ENCODE data around the gene CYTIP.

CYTIP gene

GRCh38 chr2:157460897-157461296, 17.0 kb upstream of the CYTIP start:
- DNase-seq, result no peak

GRCh38 chr2:157460384-157460837, 16.5 kb upstream of the CYTIP start:
- DNase-seq, result no peak

GRCh38 chr2:157459486-157459885, 15.6 kb upstream of the CYTIP start:
- DNase-seq, result no peak

- DNase-seq, result no peak
Measured at GRCh38 chr2:157447741-157448140, 3.9 kb upstream of the CYTIP start.

- DNase-seq, result no peak
Measured at GRCh38 chr2:157447031-157447430, 3.1 kb upstream of the CYTIP start.

GRCh38 chr2:157444641-157445040, 752 bp upstream of the CYTIP start:
- DNase-seq, result no peak

- DNase-seq, result no peak
Measured at GRCh38 chr2:157443090-157443489, 799 bp downstream of the CYTIP start.

GRCh38 chr2:157442636-157443035, 1.3 kb downstream of the CYTIP start:
- no peak for DNase-seq

- DNase-seq, result no peak
Measured at GRCh38 chr2:157442191-157442590, 1.7 kb downstream of the CYTIP start.

GRCh38 chr2:157441072-157441454, 2.8 kb downstream of the CYTIP start:
- no peak for DNase-seq

- DNase-seq, result no peak
Measured at GRCh38 chr2:157440404-157441071, 3.4 kb downstream of the CYTIP start.

GRCh38 chr2:157439824-157440186, 4.1 kb downstream of the CYTIP start:
- DNase-seq, result no peak

- DNase-seq, result no peak
Measured at GRCh38 chr2:157438863-157439823, 4.7 kb downstream of the CYTIP start.

GRCh38 chr2:157433394-157433793, 10.5 kb downstream of the CYTIP start:
- no peak for DNase-seq

- no peak for DNase-seq
Measured at GRCh38 chr2:157432475-157433106, 11.3 kb downstream of the CYTIP start.

GRCh38 chr2:157431176-157431575, 12.7 kb downstream of the CYTIP start:
- no peak for DNase-seq

- no peak for DNase-seq
Measured at GRCh38 chr2:157428500-157429175, 15.3 kb downstream of the CYTIP start.

- no peak for DNase-seq
Measured at GRCh38 chr2:157427922-157428303, 16.0 kb downstream of the CYTIP start.

GRCh38 chr2:157427003-157427921, 16.6 kb downstream of the CYTIP start:
- DNase-seq, result no peak

GRCh38 chr2:157426477-157426994, 17.4 kb downstream of the CYTIP start:
- no peak for DNase-seq

- no peak for DNase-seq
Measured at GRCh38 chr2:157424374-157424773, 19.5 kb downstream of the CYTIP start.

- DNase-seq, result no peak
Measured at GRCh38 chr2:157421964-157422363, 21.9 kb downstream of the CYTIP start.
